Fibroblast of the aortic adventitia (primary cell): ENCODE results near the gene PLAC8. TPM values are rescaled to one million over a fixed set of nuclear protein-coding genes. Genes with fewer than 3 reads are reported as not detected.
"Not testable (repeated sequence)": the region's sequence is repeated elsewhere in the genome, so short reads cannot be mapped to it uniquely, and the experiment has no call there.

Experiments
- DNase-seq: peaks from one replicate; pipeline ENCODE4 v3.0.0-alpha.2; 2010; ENCODE audit warnings: low read depth
- H3K4me3 ChIP-seq: 2 replicates; pipeline ENCODE4 v1.5.1; 2011; ENCODE audit warnings: low read depth, mild to moderate bottlenecking, control low read depth, low read length, moderate library complexity
- CTCF ChIP-seq: IDR thresholded peaks from 2 replicates; pipeline ENCODE4 v1.5.1; 2011; ENCODE audit warnings: mild to moderate bottlenecking, low read length, control low read depth, inconsistent platforms; ENCODE audit not compliant: insufficient read depth
- total RNA-seq: library from RNA; depleted of rRNA; stranded (reverse); fragments of >200 nt; gene quantifications from 2 replicates; pipeline ENCODE4 v1.2.3, GENCODE V29; 2012; ENCODE audit warnings: low replicate concordance

PLAC8 gene
- total RNA-seq, 1 donor = 0.36 TPM

GRCh38 chr4:83146841-83147240 is 32.3 kb upstream of the PLAC8 start:
- TF ChIP-seq CTCF = no peak
- DNase-seq = no peak
- H3K4me3 ChIP-seq = no peak overlapping the region

GRCh38 chr4:83145776-83146175 is 31.2 kb upstream of the PLAC8 start:
- H3K4me3 ChIP-seq, DNase-seq: not testable (repeated sequence)

- TF ChIP-seq CTCF = no peak
- DNase-seq = no peak
Measured at GRCh38 chr4:83139514-83140156, 25.1 kb upstream of the PLAC8 start.

GRCh38 chr4:83138946-83139345 is 24.4 kb upstream of the PLAC8 start:
- DNase-seq = no peak
- no peak for TF ChIP-seq CTCF
- no peak overlapping the region for H3K4me3 ChIP-seq

More at GRCh38 chr4:83139514-83140156, 25.1 kb upstream of the PLAC8 start:
- H3K4me3 ChIP-seq = no peak overlapping the region

GRCh38 chr4:83132065-83132464 is 17.5 kb upstream of the PLAC8 start:
- no peak for TF ChIP-seq CTCF
- H3K4me3 ChIP-seq = no peak overlapping the region
- no peak for DNase-seq

- TF ChIP-seq CTCF = no peak
- no peak for DNase-seq
- H3K4me3 ChIP-seq = no peak overlapping the region
Measured at GRCh38 chr4:83129264-83129663, 14.7 kb upstream of the PLAC8 start.

GRCh38 chr4:83128240-83128929 is 13.9 kb upstream of the PLAC8 start:
- peak; percentile 81 for DNase-seq
- H3K4me3 ChIP-seq = no peak overlapping the region
- TF ChIP-seq CTCF = no peak
